ENCODE measurements around the gene KNG1. TPM values are rescaled to one million over a fixed set of nuclear protein-coding genes. Genes with fewer than 3 reads are reported as not detected.
A peak's percentile ranks its signal among the peaks of the same experiment; 100 is the strongest.

The KNG1 gene
- total RNA-seq, 1 experiment from 2014 or later: 0.25 TPM

DNA sequence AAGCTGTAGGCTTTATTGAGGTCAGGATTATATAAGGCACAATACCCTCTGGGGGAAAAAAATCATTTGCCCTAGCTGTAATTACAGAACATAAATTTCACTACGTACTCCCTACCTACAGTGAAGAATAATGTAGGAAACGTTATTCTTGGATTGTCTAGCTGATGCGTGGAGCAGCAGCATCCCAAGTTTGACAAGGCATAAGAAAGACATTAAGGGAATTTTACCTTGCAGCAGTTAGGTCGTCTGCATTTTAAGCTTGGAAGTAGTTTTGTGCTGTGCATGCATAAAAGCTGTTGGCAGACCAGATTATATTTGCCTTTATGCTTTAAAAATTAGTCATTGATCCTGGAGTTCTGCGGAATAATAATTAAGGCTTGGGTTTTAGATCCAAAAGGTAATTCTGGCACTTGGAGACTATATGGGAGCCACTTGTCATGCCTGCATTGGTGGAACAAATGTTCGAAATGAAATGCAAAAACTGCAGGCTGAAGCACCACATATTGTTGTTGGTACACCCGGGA lies 68.4 kb downstream of the KNG1 start (continued):
- TF ChIP-seq, protein P1, sequence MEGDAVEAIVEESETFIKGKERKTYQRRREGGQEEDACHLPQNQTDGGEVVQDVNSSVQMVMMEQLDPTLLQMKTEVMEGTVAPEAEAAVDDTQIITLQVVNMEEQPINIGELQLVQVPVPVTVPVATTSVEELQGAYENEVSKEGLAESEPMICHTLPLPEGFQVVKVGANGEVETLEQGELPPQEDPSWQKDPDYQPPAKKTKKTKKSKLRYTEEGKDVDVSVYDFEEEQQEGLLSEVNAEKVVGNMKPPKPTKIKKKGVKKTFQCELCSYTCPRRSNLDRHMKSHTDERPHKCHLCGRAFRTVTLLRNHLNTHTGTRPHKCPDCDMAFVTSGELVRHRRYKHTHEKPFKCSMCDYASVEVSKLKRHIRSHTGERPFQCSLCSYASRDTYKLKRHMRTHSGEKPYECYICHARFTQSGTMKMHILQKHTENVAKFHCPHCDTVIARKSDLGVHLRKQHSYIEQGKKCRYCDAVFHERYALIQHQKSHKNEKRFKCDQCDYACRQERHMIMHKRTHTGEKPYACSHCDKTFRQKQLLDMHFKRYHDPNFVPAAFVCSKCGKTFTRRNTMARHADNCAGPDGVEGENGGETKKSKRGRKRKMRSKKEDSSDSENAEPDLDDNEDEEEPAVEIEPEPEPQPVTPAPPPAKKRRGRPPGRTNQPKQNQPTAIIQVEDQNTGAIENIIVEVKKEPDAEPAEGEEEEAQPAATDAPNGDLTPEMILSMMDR (IDR thresholded peaks at IDR 0.05 in 2 of 3, conservative IDR thresholded peaks at IDR 0.05 in 1 of 3; ENCODE audit: borderline replicate concordance in 1 of 3, insufficient read depth in 1 of 3, low read depth in 2 of 3, low read length in 2 of 3): no peak
- TF ChIP-seq EGR1 (IDR thresholded peaks at IDR 0.05; ENCODE audit: low read depth) (no peak), POLR2AphosphoS5 (IDR thresholded peaks at IDR 0.05; ENCODE audit: low read depth, low read length) (peak; percentile 30; the same call in 1 of the 2 replicates), SIN3A (IDR thresholded peaks at IDR 0.05; ENCODE audit: low read depth) (0 out of 2 replicates have a peak, but pooled peaks have one; percentile 24), RAD21 (IDR thresholded peaks at IDR 0.05; ENCODE audit: low read depth) (no peak), ZFX (IDR thresholded peaks at IDR 0.05) (no peak), ELF1 (IDR thresholded peaks at IDR 0.05; ENCODE audit: borderline replicate concordance, low read depth) (no peak)

GRCh38 chr3:186786922-186787321 lies 69.8 kb downstream of the KNG1 start:
- ATAC-seq: no peak
- BruUV-seq (replicated peaks): no TSS peak
- H4K20me1 ChIP-seq (ENCODE audit: insufficient read depth): peaks cover 46% of the 10 kb centered on the region

More at GRCh38 chr3:186786922-186787321, 69.8 kb downstream of the KNG1 start:
- no peak overlapping the region for H3K9ac ChIP-seq (ENCODE audit: low read length)
- no peak for DNase-seq (ENCODE audit: low read depth, low spot score)
- no peaks in the 10 kb centered on the region for H3K27me3 ChIP-seq (ENCODE audit: insufficient read depth, low read length)
- H3K4me3 ChIP-seq (replicated peaks in 1 of 2; ENCODE audit: low read depth in 1 of 2, low read length in 2 of 2): no peak overlapping the region
- no peak overlapping the region for H3K4me2 ChIP-seq (ENCODE audit: low read length)
- no peaks in the 10 kb centered on the region for H3K9me3 ChIP-seq (ENCODE audit: control insufficient read depth in 1 of 2, insufficient read depth in 1 of 2, low read depth in 1 of 2, low read length in 2 of 2)
- peaks cover 56 to 58% of the 10 kb centered on the region in 2 experiments for H3K36me3 ChIP-seq (ENCODE audit: control insufficient read depth in 1 of 2, insufficient read depth in 2 of 2, low read length in 2 of 2)
- H3K4me1 ChIP-seq (ENCODE audit: control insufficient read depth in 1 of 2, insufficient read depth in 2 of 2, low read length in 2 of 2): peaks cover 0 to 14% of the 10 kb centered on the region in 2 experiments; a peak in 2 of 4 replicates
- POLR2A ChIA-PET: no interaction called here
- H3K79me2 ChIP-seq (ENCODE audit: insufficient read depth, low read length): peaks cover 62% of the 10 kb centered on the region
- H3K27ac ChIP-seq (ENCODE audit: low read depth, low read length): peak overlapping the region; percentile 2; the same call in 1 of the 2 replicates
- RAD21 ChIA-PET (ENCODE audit: low non-redundant PET in 1 of 2, low total read pairs in 2 of 2, uncharacterized antibody in 2 of 2, unreplicated experiment in 2 of 2): no interaction called here
- H2AFZ ChIP-seq (ENCODE audit: low read depth, low read length, poor library complexity, severe bottlenecking): no peak overlapping the region
- CTCF ChIA-PET: interaction anchor here (1.0 kb wide), 1 partner anchor 170 kb away, joined by 3 read pairs; no protein-coding TSS in a partner anchor
- H3K9me2 ChIP-seq (ENCODE audit: insufficient read depth): no peaks in the 10 kb centered on the region
- intact Hi-C loops (cut with micrococcal nuclease): no loop called here
- TF ChIP-seq SIN3A (IDR thresholded peaks at IDR 0.05; ENCODE audit: low read depth) (no peak), ZNF274 (IDR thresholded peaks at IDR 0.05; ENCODE audit: low read depth, low read length) (no peak), MAX (IDR thresholded peaks at IDR 0.05) (no peak)
- TF ChIP-seq, protein P2, sequence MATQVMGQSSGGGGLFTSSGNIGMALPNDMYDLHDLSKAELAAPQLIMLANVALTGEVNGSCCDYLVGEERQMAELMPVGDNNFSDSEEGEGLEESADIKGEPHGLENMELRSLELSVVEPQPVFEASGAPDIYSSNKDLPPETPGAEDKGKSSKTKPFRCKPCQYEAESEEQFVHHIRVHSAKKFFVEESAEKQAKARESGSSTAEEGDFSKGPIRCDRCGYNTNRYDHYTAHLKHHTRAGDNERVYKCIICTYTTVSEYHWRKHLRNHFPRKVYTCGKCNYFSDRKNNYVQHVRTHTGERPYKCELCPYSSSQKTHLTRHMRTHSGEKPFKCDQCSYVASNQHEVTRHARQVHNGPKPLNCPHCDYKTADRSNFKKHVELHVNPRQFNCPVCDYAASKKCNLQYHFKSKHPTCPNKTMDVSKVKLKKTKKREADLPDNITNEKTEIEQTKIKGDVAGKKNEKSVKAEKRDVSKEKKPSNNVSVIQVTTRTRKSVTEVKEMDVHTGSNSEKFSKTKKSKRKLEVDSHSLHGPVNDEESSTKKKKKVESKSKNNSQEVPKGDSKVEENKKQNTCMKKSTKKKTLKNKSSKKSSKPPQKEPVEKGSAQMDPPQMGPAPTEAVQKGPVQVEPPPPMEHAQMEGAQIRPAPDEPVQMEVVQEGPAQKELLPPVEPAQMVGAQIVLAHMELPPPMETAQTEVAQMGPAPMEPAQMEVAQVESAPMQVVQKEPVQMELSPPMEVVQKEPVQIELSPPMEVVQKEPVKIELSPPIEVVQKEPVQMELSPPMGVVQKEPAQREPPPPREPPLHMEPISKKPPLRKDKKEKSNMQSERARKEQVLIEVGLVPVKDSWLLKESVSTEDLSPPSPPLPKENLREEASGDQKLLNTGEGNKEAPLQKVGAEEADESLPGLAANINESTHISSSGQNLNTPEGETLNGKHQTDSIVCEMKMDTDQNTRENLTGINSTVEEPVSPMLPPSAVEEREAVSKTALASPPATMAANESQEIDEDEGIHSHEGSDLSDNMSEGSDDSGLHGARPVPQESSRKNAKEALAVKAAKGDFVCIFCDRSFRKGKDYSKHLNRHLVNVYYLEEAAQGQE (IDR thresholded peaks at IDR 0.05; ENCODE audit: low read depth): no peak

Measured in HCT116 (cell line).